Measurements from ENCODE around the gene PAPPA2. TPM values are rescaled to one million over a fixed set of nuclear protein-coding genes. Genes with fewer than 3 reads are reported as not detected.

Gene PAPPA2
- total and polyA plus RNA-seq, 10 of the 15 experiments (the other 5 are each of a cell fraction or from before 2014, with no cell fraction given): under 0.01 to 0.06 (median 0.03) TPM; not detected in 7

GRCh38 chr1:176539018-176539417, 76.0 kb downstream of the PAPPA2 start:
- CTCF ChIA-PET: no interaction called here
- no peaks in the 10 kb centered on the region for H3K79me2 ChIP-seq (ENCODE audit: control insufficient read depth, insufficient read depth, low read length)
- intact Hi-C loops (cut with micrococcal nuclease; ENCODE audit: unreplicated experiment): no loop called here
- H3K4me3 ChIP-seq: no peak overlapping the region
- RAD21 ChIA-PET (ENCODE audit: unreplicated experiment): no interaction called here
- no peak for ATAC-seq
- H2AFZ ChIP-seq (ENCODE audit: control insufficient read depth, low read depth, low read length): no peak overlapping the region
- no peak for DNase-seq (ENCODE audit: low read depth, low spot score)
- no peaks in the 10 kb centered on the region for H3K4me1 ChIP-seq (ENCODE audit: control insufficient read depth, insufficient read depth, low read length)
- no peak overlapping the region for H3K4me2 ChIP-seq (ENCODE audit: control insufficient read depth, insufficient read depth)
- H3K27me3 ChIP-seq (replicated peaks in 1 of 2; ENCODE audit: control insufficient read depth in 2 of 2, insufficient read depth in 2 of 2, low read length in 1 of 2): no peaks in the 10 kb centered on the region
- SMC1A ChIA-PET (ENCODE audit: uncharacterized antibody, unreplicated experiment): interaction anchor here (0.7 kb wide), 1 partner anchor 53 kb away, joined by 3 read pairs; no protein-coding TSS in a partner anchor
- H4K20me1 ChIP-seq (ENCODE audit: control insufficient read depth, insufficient read depth): no peaks in the 10 kb centered on the region
- no peak for TF ChIP-seq CBFB (IDR thresholded peaks at IDR 0.05; ENCODE audit: low read depth)
- no peak for TF ChIP-seq ESRRA (IDR thresholded peaks at IDR 0.05; ENCODE audit: low read length)
- TF ChIP-seq SPI1 (IDR thresholded peaks at IDR 0.05; ENCODE audit: borderline replicate concordance, insufficient read depth, low read depth, low read length): no peak
- no peak for TF ChIP-seq CBX5 (IDR thresholded peaks at IDR 0.05; ENCODE audit: low read depth)
- TF ChIP-seq, protein P1, sequence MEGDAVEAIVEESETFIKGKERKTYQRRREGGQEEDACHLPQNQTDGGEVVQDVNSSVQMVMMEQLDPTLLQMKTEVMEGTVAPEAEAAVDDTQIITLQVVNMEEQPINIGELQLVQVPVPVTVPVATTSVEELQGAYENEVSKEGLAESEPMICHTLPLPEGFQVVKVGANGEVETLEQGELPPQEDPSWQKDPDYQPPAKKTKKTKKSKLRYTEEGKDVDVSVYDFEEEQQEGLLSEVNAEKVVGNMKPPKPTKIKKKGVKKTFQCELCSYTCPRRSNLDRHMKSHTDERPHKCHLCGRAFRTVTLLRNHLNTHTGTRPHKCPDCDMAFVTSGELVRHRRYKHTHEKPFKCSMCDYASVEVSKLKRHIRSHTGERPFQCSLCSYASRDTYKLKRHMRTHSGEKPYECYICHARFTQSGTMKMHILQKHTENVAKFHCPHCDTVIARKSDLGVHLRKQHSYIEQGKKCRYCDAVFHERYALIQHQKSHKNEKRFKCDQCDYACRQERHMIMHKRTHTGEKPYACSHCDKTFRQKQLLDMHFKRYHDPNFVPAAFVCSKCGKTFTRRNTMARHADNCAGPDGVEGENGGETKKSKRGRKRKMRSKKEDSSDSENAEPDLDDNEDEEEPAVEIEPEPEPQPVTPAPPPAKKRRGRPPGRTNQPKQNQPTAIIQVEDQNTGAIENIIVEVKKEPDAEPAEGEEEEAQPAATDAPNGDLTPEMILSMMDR (IDR thresholded peaks at IDR 0.05 in 2 of 3, conservative IDR thresholded peaks at IDR 0.05 in 1 of 3; ENCODE audit: control insufficient read depth in 2 of 3, extremely low read depth in 1 of 3, insufficient read depth in 1 of 3, low read depth in 3 of 3, low read length in 3 of 3): no peak
- TF ChIP-seq, protein P2, sequence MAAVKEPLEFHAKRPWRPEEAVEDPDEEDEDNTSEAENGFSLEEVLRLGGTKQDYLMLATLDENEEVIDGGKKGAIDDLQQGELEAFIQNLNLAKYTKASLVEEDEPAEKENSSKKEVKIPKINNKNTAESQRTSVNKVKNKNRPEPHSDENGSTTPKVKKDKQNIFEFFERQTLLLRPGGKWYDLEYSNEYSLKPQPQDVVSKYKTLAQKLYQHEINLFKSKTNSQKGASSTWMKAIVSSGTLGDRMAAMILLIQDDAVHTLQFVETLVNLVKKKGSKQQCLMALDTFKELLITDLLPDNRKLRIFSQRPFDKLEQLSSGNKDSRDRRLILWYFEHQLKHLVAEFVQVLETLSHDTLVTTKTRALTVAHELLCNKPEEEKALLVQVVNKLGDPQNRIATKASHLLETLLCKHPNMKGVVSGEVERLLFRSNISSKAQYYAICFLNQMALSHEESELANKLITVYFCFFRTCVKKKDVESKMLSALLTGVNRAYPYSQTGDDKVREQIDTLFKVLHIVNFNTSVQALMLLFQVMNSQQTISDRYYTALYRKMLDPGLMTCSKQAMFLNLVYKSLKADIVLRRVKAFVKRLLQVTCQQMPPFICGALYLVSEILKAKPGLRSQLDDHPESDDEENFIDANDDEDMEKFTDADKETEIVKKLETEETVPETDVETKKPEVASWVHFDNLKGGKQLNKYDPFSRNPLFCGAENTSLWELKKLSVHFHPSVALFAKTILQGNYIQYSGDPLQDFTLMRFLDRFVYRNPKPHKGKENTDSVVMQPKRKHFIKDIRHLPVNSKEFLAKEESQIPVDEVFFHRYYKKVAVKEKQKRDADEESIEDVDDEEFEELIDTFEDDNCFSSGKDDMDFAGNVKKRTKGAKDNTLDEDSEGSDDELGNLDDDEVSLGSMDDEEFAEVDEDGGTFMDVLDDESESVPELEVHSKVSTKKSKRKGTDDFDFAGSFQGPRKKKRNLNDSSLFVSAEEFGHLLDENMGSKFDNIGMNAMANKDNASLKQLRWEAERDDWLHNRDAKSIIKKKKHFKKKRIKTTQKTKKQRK (IDR thresholded peaks at IDR 0.05; ENCODE audit: low read depth, low read length): no peak
- TF ChIP-seq, protein P3, sequence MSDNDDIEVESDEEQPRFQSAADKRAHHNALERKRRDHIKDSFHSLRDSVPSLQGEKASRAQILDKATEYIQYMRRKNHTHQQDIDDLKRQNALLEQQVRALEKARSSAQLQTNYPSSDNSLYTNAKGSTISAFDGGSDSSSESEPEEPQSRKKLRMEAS (IDR thresholded peaks at IDR 0.05; ENCODE audit: low read depth, low read length): no peak
- TF ChIP-seq POLR2AphosphoS2 (IDR thresholded peaks at IDR 0.05; ENCODE audit: low read depth, low read length): no peak
- no peak for TF ChIP-seq TCF12 (IDR thresholded peaks at IDR 0.05; ENCODE audit: low read depth, low read length)
- no peak for TF ChIP-seq CHD2 (IDR thresholded peaks at IDR 0.05; ENCODE audit: borderline replicate concordance, low read depth, low read length)
- TF ChIP-seq POLR2A (IDR thresholded peaks at IDR 0.05; ENCODE audit: low read depth, low read length): no peak
- TF ChIP-seq TBL1XR1 (IDR thresholded peaks at IDR 0.05; ENCODE audit: low read depth, low read length): no peak
- TF ChIP-seq MYB (IDR thresholded peaks at IDR 0.05; ENCODE audit: borderline replicate concordance, low read depth, low read length): no peak
- TF ChIP-seq BHLHE40 (IDR thresholded peaks at IDR 0.05; ENCODE audit: borderline replicate concordance in 1 of 2, low read depth in 2 of 2, low read length in 1 of 2): no peak
- TF ChIP-seq MEF2A (IDR thresholded peaks at IDR 0.05; ENCODE audit: insufficient read depth, low read depth, low read length): no peak
- TF ChIP-seq EED (IDR thresholded peaks at IDR 0.05; ENCODE audit: low read depth): no peak
- TF ChIP-seq IKZF2 (IDR thresholded peaks at IDR 0.05): no peak
- TF ChIP-seq MTA3 (IDR thresholded peaks at IDR 0.05; ENCODE audit: borderline replicate concordance, low read length): no peak
- no peaks in the 10 kb centered on the region for H3K9me3 ChIP-seq (replicated peaks; ENCODE audit: control insufficient read depth, insufficient read depth, low read length)
- H3K27ac ChIP-seq (ENCODE audit: control insufficient read depth, insufficient read depth): no peak overlapping the region
- in situ Hi-C loops (cut with MboI): no loop called here
- 0% methylated on average over 6 of the region's 6 CpGs for WGBS (ENCODE audit: insufficient coverage, insufficient replicate concordance, low lambda C conversion rate, missing lambda C conversion rate)
- H3K9ac ChIP-seq (ENCODE audit: control insufficient read depth, insufficient read depth, low read length): no peak overlapping the region
- H3K36me3 ChIP-seq (ENCODE audit: control insufficient read depth in 2 of 2, insufficient read depth in 2 of 2, low read length in 1 of 2): no peaks in the 10 kb centered on the region
- BruUV-seq (replicated peaks): no TSS peak
- FAIRE-seq: no peak
- POLR2A ChIA-PET: no interaction called here
